Lower leg skin (tissue), 3 donors: ENCODE data around the gene TSEN2.

ENCODE experiments used
- POLR2A ChIP-seq, 2 donors: fragments of 450-650 bp; IDR thresholded peaks; one replicate each; pipeline ENCODE4 v1.6.1; 2016 to 2017; ENCODE audit warnings: antibody characterized with exemption in 2 of 2, mild to moderate bottlenecking in 1 of 2, moderate library complexity in 1 of 2
- TF ChIP-seq, protein P1 (sequence below), 3 donors: fragments of 450-650 bp; IDR thresholded peaks; one replicate each; pipeline ENCODE4 v1.5.1; 2016; ENCODE audit warnings: antibody characterized with exemption in 3 of 3, mild to moderate bottlenecking in 3 of 3, moderate library complexity in 2 of 3

DNA sequence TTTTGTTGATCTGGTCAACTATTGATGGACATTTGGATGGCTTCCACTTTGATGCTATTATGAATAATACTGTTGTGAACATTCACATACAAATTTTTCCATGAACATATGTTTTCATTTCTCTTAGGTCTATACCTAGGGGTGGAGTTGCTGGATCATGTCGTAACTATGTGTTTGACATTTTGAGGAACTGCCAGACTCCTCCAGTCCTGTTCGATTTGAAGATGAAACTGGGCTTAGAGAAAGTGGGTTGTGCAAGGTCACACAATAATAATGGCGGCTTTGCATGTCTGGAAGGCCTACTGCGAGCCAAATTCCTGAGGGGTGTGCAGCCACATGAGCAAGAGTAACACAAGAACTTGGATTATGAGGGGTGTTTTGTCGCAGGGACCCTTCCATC is 2.6 kb downstream of the TSEN2 start:
- TF ChIP-seq, protein P1, sequence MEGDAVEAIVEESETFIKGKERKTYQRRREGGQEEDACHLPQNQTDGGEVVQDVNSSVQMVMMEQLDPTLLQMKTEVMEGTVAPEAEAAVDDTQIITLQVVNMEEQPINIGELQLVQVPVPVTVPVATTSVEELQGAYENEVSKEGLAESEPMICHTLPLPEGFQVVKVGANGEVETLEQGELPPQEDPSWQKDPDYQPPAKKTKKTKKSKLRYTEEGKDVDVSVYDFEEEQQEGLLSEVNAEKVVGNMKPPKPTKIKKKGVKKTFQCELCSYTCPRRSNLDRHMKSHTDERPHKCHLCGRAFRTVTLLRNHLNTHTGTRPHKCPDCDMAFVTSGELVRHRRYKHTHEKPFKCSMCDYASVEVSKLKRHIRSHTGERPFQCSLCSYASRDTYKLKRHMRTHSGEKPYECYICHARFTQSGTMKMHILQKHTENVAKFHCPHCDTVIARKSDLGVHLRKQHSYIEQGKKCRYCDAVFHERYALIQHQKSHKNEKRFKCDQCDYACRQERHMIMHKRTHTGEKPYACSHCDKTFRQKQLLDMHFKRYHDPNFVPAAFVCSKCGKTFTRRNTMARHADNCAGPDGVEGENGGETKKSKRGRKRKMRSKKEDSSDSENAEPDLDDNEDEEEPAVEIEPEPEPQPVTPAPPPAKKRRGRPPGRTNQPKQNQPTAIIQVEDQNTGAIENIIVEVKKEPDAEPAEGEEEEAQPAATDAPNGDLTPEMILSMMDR (IDR thresholded peaks at IDR 0.05) = no peak
- no peak for TF ChIP-seq POLR2A (IDR thresholded peaks at IDR 0.05)
